ENCODE measurements around the gene ATG10.

Gene ATG10

GRCh38 chr5:82285206-82285605 is 313.4 kb downstream of the ATG10 start:
- H3K36me3 Mint-ChIP-seq (ENCODE audit: low read depth) = no peaks in the 10 kb centered on the region
- H3K4me1 Mint-ChIP-seq (ENCODE audit: low read depth) = peaks cover 11% of the 10 kb centered on the region
- H3K27ac Mint-ChIP-seq = no peak overlapping the region
- no peaks in the 10 kb centered on the region for H3K9me3 Mint-ChIP-seq
- no peaks in the 10 kb centered on the region for H3K27me3 Mint-ChIP-seq
- no peak overlapping the region for H3K4me3 Mint-ChIP-seq
- DNase-seq = no peak

GRCh38 chr5:82287625-82288024 is 315.8 kb downstream of the ATG10 start:
- Mint-ChIP-seq H3K4me3 (no peak overlapping the region), H3K36me3 (ENCODE audit: low read depth) (no peaks in the 10 kb centered on the region), H3K4me1 (ENCODE audit: low read depth) (peaks cover 1% of the 10 kb centered on the region), H3K27me3 (no peaks in the 10 kb centered on the region), H3K27ac (no peak overlapping the region), H3K9me3 (no peaks in the 10 kb centered on the region)
- DNase-seq = no peak

- H3K4me3 Mint-ChIP-seq = no peak overlapping the region
- no peaks in the 10 kb centered on the region for H3K4me1 Mint-ChIP-seq (ENCODE audit: low read depth)
Measured at GRCh38 chr5:82290005-82290404, 318.2 kb downstream of the ATG10 start.

GRCh38 chr5:82290908-82291307 is 319.1 kb downstream of the ATG10 start:
- H3K36me3 Mint-ChIP-seq (ENCODE audit: low read depth) = no peaks in the 10 kb centered on the region
- no peaks in the 10 kb centered on the region for H3K27me3 Mint-ChIP-seq
- peaks cover 6% of the 10 kb centered on the region for H3K4me1 Mint-ChIP-seq (ENCODE audit: low read depth)
- no peak overlapping the region for H3K27ac Mint-ChIP-seq
- DNase-seq = no peak
- no peaks in the 10 kb centered on the region for H3K9me3 Mint-ChIP-seq
- H3K4me3 Mint-ChIP-seq = no peak overlapping the region

More at GRCh38 chr5:82290005-82290404, 318.2 kb downstream of the ATG10 start:
- Mint-ChIP-seq H3K27me3 (no peaks in the 10 kb centered on the region), H3K9me3 (no peaks in the 10 kb centered on the region), H3K27ac (no peak overlapping the region), H3K36me3 (ENCODE audit: low read depth) (no peaks in the 10 kb centered on the region)
- DNase-seq = no peak

GRCh38 chr5:82291420-82291819 is 319.6 kb downstream of the ATG10 start:
- Mint-ChIP-seq H3K4me1 (ENCODE audit: low read depth) (peaks cover 12% of the 10 kb centered on the region), H3K27ac (no peak overlapping the region), H3K27me3 (no peaks in the 10 kb centered on the region), H3K4me3 (no peak overlapping the region), H3K36me3 (ENCODE audit: low read depth) (no peaks in the 10 kb centered on the region), H3K9me3 (no peaks in the 10 kb centered on the region)
- no peak for DNase-seq

GRCh38 chr5:82295144-82295543 is 323.3 kb downstream of the ATG10 start:
- H3K4me3 Mint-ChIP-seq = no peak overlapping the region
- no peak for DNase-seq
- H3K4me1 Mint-ChIP-seq (ENCODE audit: low read depth) = peaks cover 13% of the 10 kb centered on the region
- no peak overlapping the region for H3K27ac Mint-ChIP-seq
- no peaks in the 10 kb centered on the region for H3K27me3 Mint-ChIP-seq
- no peaks in the 10 kb centered on the region for H3K36me3 Mint-ChIP-seq (ENCODE audit: low read depth)
- no peaks in the 10 kb centered on the region for H3K9me3 Mint-ChIP-seq

GRCh38 chr5:82295959-82296531 is 324.2 kb downstream of the ATG10 start:
- Mint-ChIP-seq H3K9me3 (no peaks in the 10 kb centered on the region), H3K4me1 (ENCODE audit: low read depth) (peaks cover 13% of the 10 kb centered on the region), H3K4me3 (no peak overlapping the region), H3K27ac (no peak overlapping the region), H3K36me3 (ENCODE audit: low read depth) (no peaks in the 10 kb centered on the region), H3K27me3 (no peaks in the 10 kb centered on the region)
- DNase-seq = no peak

- Mint-ChIP-seq H3K27me3 (no peaks in the 10 kb centered on the region), H3K4me1 (ENCODE audit: low read depth) (peaks cover 13% of the 10 kb centered on the region), H3K36me3 (ENCODE audit: low read depth) (no peaks in the 10 kb centered on the region), H3K9me3 (no peaks in the 10 kb centered on the region), H3K4me3 (no peak overlapping the region), H3K27ac (no peak overlapping the region)
- DNase-seq = no peak
Measured at GRCh38 chr5:82296929-82297328, 325.1 kb downstream of the ATG10 start.

GRCh38 chr5:82297711-82298110 is 325.9 kb downstream of the ATG10 start:
- no peak for DNase-seq
- Mint-ChIP-seq H3K36me3 (ENCODE audit: low read depth) (no peaks in the 10 kb centered on the region), H3K4me3 (no peak overlapping the region), H3K9me3 (no peaks in the 10 kb centered on the region), H3K4me1 (ENCODE audit: low read depth) (peaks cover 13% of the 10 kb centered on the region), H3K27me3 (no peaks in the 10 kb centered on the region), H3K27ac (no peak overlapping the region)

GRCh38 chr5:82298668-82299067 is 326.8 kb downstream of the ATG10 start:
- Mint-ChIP-seq H3K27me3 (no peaks in the 10 kb centered on the region), H3K36me3 (ENCODE audit: low read depth) (no peaks in the 10 kb centered on the region), H3K4me1 (ENCODE audit: low read depth) (peaks cover 13% of the 10 kb centered on the region), H3K9me3 (no peaks in the 10 kb centered on the region), H3K27ac (no peak overlapping the region), H3K4me3 (no peak overlapping the region)
- DNase-seq = no peak

- Mint-ChIP-seq H3K27ac (no peak overlapping the region), H3K9me3 (no peaks in the 10 kb centered on the region), H3K4me1 (ENCODE audit: low read depth) (peaks cover 4% of the 10 kb centered on the region), H3K4me3 (no peak overlapping the region), H3K36me3 (ENCODE audit: low read depth) (no peaks in the 10 kb centered on the region), H3K27me3 (no peaks in the 10 kb centered on the region)
- DNase-seq = no peak
Measured at GRCh38 chr5:82301190-82301589, 329.4 kb downstream of the ATG10 start.
